Body of pancreas (tissue), 4 donors: ENCODE data around the gene TMC8. TPM values are rescaled to one million over a fixed set of nuclear protein-coding genes. Genes with fewer than 3 reads are reported as not detected.

Experiments used
- ATAC-seq: fragments of 150-250 bp; one replicate; pipeline ENCODE4 v1.9.1; 2016
- DNase-seq, 4 donors: peaks; one replicate each; pipeline ENCODE4 v3.0.0-alpha.2; 2019
- H3K27ac ChIP-seq, 4 donors: fragments of 200-600 bp; sonication (generic); 1 replicate in 3 of 4; 2 replicates in 1 of 4; pipeline versions ENCODE4 v1.5.1 to v1.6.1; 2016 to 2019; ENCODE audit warnings: mild to moderate bottlenecking in 1 of 4, mixed read lengths in 1 of 4, moderate library complexity in 1 of 4
- H3K27me3 ChIP-seq, 2 donors: fragments of 200-600 bp; sonication (generic); one replicate each; pipeline ENCODE4 v1.6.0; 2016; ENCODE audit warnings: mild to moderate bottlenecking in 1 of 2
- H3K36me3 ChIP-seq, 2 donors: fragments of 200-600 bp; sonication (generic); replicated peaks in 1 of 2; 2 replicates each; pipeline ENCODE4 v1.5.1; 2016; ENCODE audit warnings: low read depth in 2 of 2; ENCODE audit not compliant: insufficient read depth in 1 of 2
- H3K4me1 ChIP-seq: fragments of 200-600 bp; sonication (generic); one replicate; pipeline ENCODE4 v1.6.0; 2016
- H3K4me3 ChIP-seq, 2 donors: fragments of 200-600 bp; sonication (generic); 1 replicate in 1 of 2; 2 replicates in 1 of 2; pipeline ENCODE4 v1.5.1; 2016 to 2019
- H3K9me3 ChIP-seq, 3 donors: fragments of 200-600 bp; sonication (generic); 1 replicate in 2 of 3; 2 replicates in 1 of 3; pipeline ENCODE4 v1.5.1; 2016
- CTCF ChIP-seq, 7 experiments: fragments of 450-650 bp in 4 of 7; fragments of 200-600 bp in 3 of 7; sonication (generic) in 3 of 7; IDR thresholded peaks; one replicate each; pipeline ENCODE4 v1.5.1; 2016 to 2019; ENCODE audit warnings: antibody characterized with exemption in 7 of 7
- POLR2A ChIP-seq, 3 donors: fragments of 450-650 bp; IDR thresholded peaks; one replicate each; pipeline ENCODE4 v1.6.1; 2016; ENCODE audit warnings: antibody characterized with exemption in 3 of 3, mild to moderate bottlenecking in 2 of 3
- WGBS, 2 donors: methylation state at CpG; one replicate each; pipeline ENCODE4 v1.1.5; 2017; 5-methylcytosine and 5-hydroxymethylcytosine counted together
- intact Hi-C: fragments of 100-400 bp; cut with DNase I; formaldehyde crosslinking; loops from one replicate; pipeline ENCODE4 v1.15.1; 2023
- total RNA-seq, 2 donors: library from RNA; depleted of rRNA; stranded (reverse); fragments of >200 nt; gene quantifications; one replicate each; pipeline ENCODE4 v1.1.0, GENCODE V29; 2016

The TMC8 gene
- total RNA-seq, 2 donors from 2014 or later, result 1.6 to 3.3 TPM

GRCh38 chr17:78173097-78173715, 42.6 kb downstream of the TMC8 start:
- Histone ChIP-seq H3K36me3 (no peaks in the 10 kb centered on the region), H3K4me3 (no peak overlapping the region), H3K4me1 (peaks cover 82% of the 10 kb centered on the region), H3K27ac (peak overlapping the region; percentile 28 to 95 (median 88)), H3K9me3 (no peaks in the 10 kb centered on the region), H3K27me3 (no peaks in the 10 kb centered on the region)
- TF ChIP-seq POLR2A (IDR thresholded peaks at IDR 0.05), result no peak
- no peak for TF ChIP-seq CTCF (IDR thresholded peaks at IDR 0.05)
- WGBS, 2 donors, result 70 to 78% methylated on average over 7 to 11 of the region's 11 CpGs
- intact Hi-C loops, result no loop called here
- DNase-seq (no peak), ATAC-seq (no peak)

- Histone ChIP-seq H3K27ac (peak overlapping the region; percentile 78 to 95 (median 88)), H3K27me3 (no peaks in the 10 kb centered on the region), H3K4me3 (no peak overlapping the region), H3K4me1 (peaks cover 78% of the 10 kb centered on the region), H3K36me3 (no peaks in the 10 kb centered on the region), H3K9me3 (no peaks in the 10 kb centered on the region)
- intact Hi-C loops, result no loop called here
- peak; percentile 96 to 97 (median 96) for DNase-seq
- TF ChIP-seq CTCF (IDR thresholded peaks at IDR 0.05), result peak; percentile 66 to 98 (median 96)
- peak; percentile 70 to 88 (median 82) for TF ChIP-seq POLR2A (IDR thresholded peaks at IDR 0.05)
- ATAC-seq, result peak; percentile 92
- WGBS, 2 donors, result 0 to 4% methylated on average over 3 to 15 of the region's 15 CpGs
Observed at GRCh38 chr17:78174346-78174869, 43.8 kb downstream of the TMC8 start.

GRCh38 chr17:78174870-78175642, 44.5 kb downstream of the TMC8 start:
- Histone ChIP-seq H3K9me3 (no peaks in the 10 kb centered on the region), H3K27ac (peak overlapping the region; percentile 78 to 95 (median 88)), H3K36me3 (no peaks in the 10 kb centered on the region), H3K4me1 (peaks cover 71% of the 10 kb centered on the region), H3K27me3 (no peaks in the 10 kb centered on the region), H3K4me3 (no peak overlapping the region)
- peak; percentile 76 to 89 (median 86) for DNase-seq
- TF ChIP-seq CTCF (IDR thresholded peaks at IDR 0.05) (peak in 5 of 7 experiments; percentile 6 to 62 (median 32)), POLR2A (IDR thresholded peaks at IDR 0.05) (peak in 2 of 3 donors; percentile 54 to 62)
- intact Hi-C loops, result no loop called here
- peak; percentile 51 for ATAC-seq
- WGBS, 2 donors, result 38 to 40% methylated on average over 7 to 28 of the region's 28 CpGs

GRCh38 chr17:78175643-78175981, 45.0 kb downstream of the TMC8 start:
- H3K27me3 ChIP-seq, result no peaks in the 10 kb centered on the region
- H3K36me3 ChIP-seq, result no peaks in the 10 kb centered on the region
- peaks cover 66% of the 10 kb centered on the region for H3K4me1 ChIP-seq
- intact Hi-C loops, result no loop called here
- DNase-seq (no peak), ATAC-seq (no peak)
- 42 to 47% methylated on average over 11 to 14 of the region's 14 CpGs for WGBS, 2 donors
- TF ChIP-seq POLR2A (IDR thresholded peaks at IDR 0.05) (no peak), CTCF (IDR thresholded peaks at IDR 0.05) (no peak)
- peak overlapping the region; percentile 78 to 95 (median 88) for H3K27ac ChIP-seq
- H3K4me3 ChIP-seq, result no peak overlapping the region
- no peaks in the 10 kb centered on the region for H3K9me3 ChIP-seq
